GM12874 (cell line): ENCODE data around the gene ZNF423.

Source experiments
- CTCF ChIP-seq: IDR thresholded peaks from 2 replicates; pipeline ENCODE4 v1.5.1; 2011; ENCODE audit warnings: low read depth, mild to moderate bottlenecking, control low read depth, low read length, moderate library complexity; ENCODE audit not compliant: insufficient read depth

Gene ZNF423

GRCh38 chr16:49826515-49826914 is 29.4 kb downstream of the ZNF423 start:
- TF ChIP-seq CTCF, result no peak

- no peak for TF ChIP-seq CTCF
Observed at GRCh38 chr16:49825041-49825440, 30.9 kb downstream of the ZNF423 start.

- no peak for TF ChIP-seq CTCF
Observed at GRCh38 chr16:49824593-49824992, 31.3 kb downstream of the ZNF423 start.

GRCh38 chr16:49822649-49823370 is 33.1 kb downstream of the ZNF423 start:
- no peak for TF ChIP-seq CTCF

- no peak for TF ChIP-seq CTCF
Observed at GRCh38 chr16:49821614-49822282, 34.2 kb downstream of the ZNF423 start.

- TF ChIP-seq CTCF, result no peak
Observed at GRCh38 chr16:49821156-49821555, 34.8 kb downstream of the ZNF423 start.

GRCh38 chr16:49817754-49818507 is 38.0 kb downstream of the ZNF423 start:
- no peak for TF ChIP-seq CTCF
